ENCODE data around the gene MRPS33. TPM values are rescaled to one million over a fixed set of nuclear protein-coding genes. Genes with fewer than 3 reads are reported as not detected.

The MRPS33 gene
- total and polyA plus RNA-seq, 2 of the 13 experiments (the other 11 are each of a cell fraction or from before 2014, with no cell fraction given), result 50.9 to 91.0 TPM

GRCh38 chr7:141014524-141015395, at the start of gene MRPS33 (continued):
- TF ChIP-seq PCBP1 (IDR thresholded peaks at IDR 0.05; ENCODE audit: borderline replicate concordance, low read depth, low read length), result peak; percentile 88; the same call in 1 of the 2 replicates
- peak; percentile 92 for TF ChIP-seq BORCS8-MEF2B (CRISPR knock-in tag; IDR thresholded peaks at IDR 0.05)
- TF ChIP-seq MYC (CRISPR knock-in tag; IDR thresholded peaks at IDR 0.05; ENCODE audit: borderline replicate concordance), result peak; percentile 94
- peak; percentile 93 for TF ChIP-seq HDAC1 (CRISPR knock-in tag; IDR thresholded peaks at IDR 0.05)
- TF ChIP-seq ZNF777 (CRISPR knock-in tag; IDR thresholded peaks at IDR 0.05), result peak; percentile 58; the same call in 1 of the 2 replicates
- TF ChIP-seq ZNF460 (CRISPR knock-in tag; IDR thresholded peaks at IDR 0.05; ENCODE audit: borderline replicate concordance), result no peak
- TF ChIP-seq FOXA1 (IDR thresholded peaks at IDR 0.05), result no peak
- no peak for TF ChIP-seq FOXA1 (CRISPR knock-in tag; IDR thresholded peaks at IDR 0.05)
- TF ChIP-seq PHF5A (CRISPR knock-in tag; IDR thresholded peaks at IDR 0.05; ENCODE audit: low read depth, unreplicated experiment), result peak; percentile 53
- peak; percentile 48 for TF ChIP-seq MED8 (CRISPR knock-in tag; IDR thresholded peaks at IDR 0.05; ENCODE audit: insufficient replicate concordance)
- 0 out of 2 replicates have a peak, but pooled peaks have one; percentile 86 for TF ChIP-seq ZNF572 (CRISPR knock-in tag; IDR thresholded peaks at IDR 0.05)
- TF ChIP-seq ZBED4 (CRISPR knock-in tag; IDR thresholded peaks at IDR 0.05; ENCODE audit: borderline replicate concordance), result 0 out of 2 replicates have a peak, but pooled peaks have one; percentile 28
- peak; percentile 74; the same call in 1 of the 2 replicates for TF ChIP-seq ZNF546 (CRISPR knock-in tag; conservative IDR thresholded peaks at IDR 0.05)
- peak; percentile 62; the same call in 1 of the 2 replicates for TF ChIP-seq ARNT2 (CRISPR knock-in tag; IDR thresholded peaks at IDR 0.05; ENCODE audit: low read depth)
- TF ChIP-seq SSRP1 (CRISPR knock-in tag; IDR thresholded peaks at IDR 0.05), result no peak
- peak; percentile 97 for TF ChIP-seq HNRNPH1 (optimal IDR thresholded peaks at IDR 0.05; ENCODE audit: low read depth, low read length)
- peak; percentile 59; the same call in 1 of the 2 replicates for TF ChIP-seq ZFP37 (CRISPR knock-in tag; IDR thresholded peaks at IDR 0.05; ENCODE audit: borderline replicate concordance)
- no peak for TF ChIP-seq POLR2AphosphoS2 (IDR thresholded peaks at IDR 0.05; ENCODE audit: low read depth, low read length)
- no peak for TF ChIP-seq AGO2 (optimal IDR thresholded peaks at IDR 0.05; ENCODE audit: low read depth, low read length)
- no peak for TF ChIP-seq HNF4A (CRISPR knock-in tag; IDR thresholded peaks at IDR 0.05)
- peak; percentile 72; the same call in 1 of the 2 replicates for TF ChIP-seq ZBTB34 (CRISPR knock-in tag; IDR thresholded peaks at IDR 0.05)
- no peak for TF ChIP-seq ZNF652 (CRISPR knock-in tag; IDR thresholded peaks at IDR 0.05; ENCODE audit: borderline replicate concordance, low read depth)
- peak; percentile 98 for TF ChIP-seq TARDBP (CRISPR knock-in tag; IDR thresholded peaks at IDR 0.05)
- peak; percentile 49; the same call in 1 of the 2 replicates for TF ChIP-seq ZNF773 (CRISPR knock-in tag; IDR thresholded peaks at IDR 0.05; ENCODE audit: borderline replicate concordance)
- no peak for TF ChIP-seq ZNF383 (CRISPR knock-in tag; IDR thresholded peaks at IDR 0.05; ENCODE audit: borderline replicate concordance)
- no peak; the same call in 1 of the 2 replicates for TF ChIP-seq ZNF33B (CRISPR knock-in tag; IDR thresholded peaks at IDR 0.05)

Measured in HepG2 (cell line).